Measurements from ENCODE around the gene OOSP1.
"Not testable (repeated sequence)": the region's sequence is repeated elsewhere in the genome, so short reads cannot be mapped to it uniquely, and the experiment has no call there.

Gene OOSP1

GRCh38 chr11:59938132-59938531 lies at the start of gene OOSP1:
OOSP1 (plus strand) TSS chr11:59938432; CDS start chr11:59938455, 23 bp downstream.
- DNase-seq (ENCODE audit: low read depth), result no peak

GRCh38 chr11:59891781-59892181 lies 46.5 kb upstream of the OOSP1 start:
- peak; percentile 40 for DNase-seq (ENCODE audit: low read depth)

- no peak for DNase-seq (ENCODE audit: low read depth)
Observed at GRCh38 chr11:59894616-59895015, 43.6 kb upstream of the OOSP1 start.

- no peak for DNase-seq (ENCODE audit: low read depth)
Observed at GRCh38 chr11:59898046-59898445, 40.2 kb upstream of the OOSP1 start.

GRCh38 chr11:59898650-59899049 lies 39.6 kb upstream of the OOSP1 start:
- no peak for DNase-seq (ENCODE audit: low read depth)

- peak; percentile 36 for DNase-seq (ENCODE audit: low read depth)
Observed at GRCh38 chr11:59899532-59899931, 38.7 kb upstream of the OOSP1 start.

GRCh38 chr11:59900366-59901126 lies 37.7 kb upstream of the OOSP1 start:
- DNase-seq (ENCODE audit: low read depth), result no peak

GRCh38 chr11:59901306-59901705 lies 36.9 kb upstream of the OOSP1 start:
- DNase-seq (ENCODE audit: low read depth), result no peak

GRCh38 chr11:59903569-59903968 lies 34.7 kb upstream of the OOSP1 start:
- DNase-seq (ENCODE audit: low read depth), result not testable (repeated sequence)

- no peak for DNase-seq (ENCODE audit: low read depth)
Observed at GRCh38 chr11:59918480-59918879, 19.8 kb upstream of the OOSP1 start.

GRCh38 chr11:59918987-59919589 lies 19.1 kb upstream of the OOSP1 start:
- no peak for DNase-seq (ENCODE audit: low read depth)

GRCh38 chr11:59923813-59924212 lies 14.4 kb upstream of the OOSP1 start:
- DNase-seq (ENCODE audit: low read depth), result no peak

- DNase-seq (ENCODE audit: low read depth), result no peak
Observed at GRCh38 chr11:59931688-59932087, 6.5 kb upstream of the OOSP1 start.

- no peak for DNase-seq (ENCODE audit: low read depth)
Observed at GRCh38 chr11:59938718-59939117, 486 bp downstream of the OOSP1 start.

- no peak for DNase-seq (ENCODE audit: low read depth)
Observed at GRCh38 chr11:59939482-59939881, 1.2 kb downstream of the OOSP1 start.

- DNase-seq (ENCODE audit: low read depth), result no peak
Observed at GRCh38 chr11:59941091-59941490, 2.9 kb downstream of the OOSP1 start.

- DNase-seq (ENCODE audit: low read depth), result no peak
Observed at GRCh38 chr11:59943997-59944714, 5.9 kb downstream of the OOSP1 start.

- no peak for DNase-seq (ENCODE audit: low read depth)
Observed at GRCh38 chr11:59944720-59945119, 6.5 kb downstream of the OOSP1 start.

- no peak for DNase-seq (ENCODE audit: low read depth)
Observed at GRCh38 chr11:59953463-59954218, 15.4 kb downstream of the OOSP1 start.

GRCh38 chr11:59954219-59954847 lies 16.1 kb downstream of the OOSP1 start:
- no peak for DNase-seq (ENCODE audit: low read depth)

GRCh38 chr11:59957094-59957493 lies 18.9 kb downstream of the OOSP1 start:
- DNase-seq (ENCODE audit: low read depth), result no peak
